HEK293 (cell line): ENCODE results near the gene IRF7.

ENCODE experiments used
- KLF9 ChIP-seq: fragments of 450-650 bp; formaldehyde crosslinking; IDR thresholded peaks from 2 replicates; pipeline ENCODE4 v1.5.1; 2016; ENCODE audit warnings: missing biosample characterization, missing genetic modification characterization, low read depth
- SCRT1 ChIP-seq: fragments of 450-650 bp; formaldehyde crosslinking; IDR thresholded peaks from 2 replicates; pipeline ENCODE4 v1.5.1; 2016; ENCODE audit warnings: missing biosample characterization, missing genetic modification characterization, borderline replicate concordance
- SP2 ChIP-seq: fragments of 450-650 bp; formaldehyde crosslinking; IDR thresholded peaks from 2 replicates; pipeline ENCODE4 v1.5.1; 2016; ENCODE audit warnings: missing biosample characterization, missing genetic modification characterization
- SP3 ChIP-seq: fragments of 450-650 bp; formaldehyde crosslinking; IDR thresholded peaks from 2 replicates; pipeline ENCODE4 v1.5.1; 2016; ENCODE audit warnings: missing biosample characterization, missing genetic modification characterization
- ZNF140 ChIP-seq: fragments of 450-650 bp; formaldehyde crosslinking; IDR thresholded peaks from 2 replicates; pipeline ENCODE4 v1.5.1; 2016; ENCODE audit warnings: missing biosample characterization, missing genetic modification characterization
- ZNF174 ChIP-seq: fragments of 450-650 bp; formaldehyde crosslinking; IDR thresholded peaks from 2 replicates; pipeline ENCODE4 v1.5.0; 2017; ENCODE audit warnings: missing biosample characterization, mild to moderate bottlenecking, missing genetic modification characterization
- TF ChIP-seq, protein P1 (sequence below): fragments of 450-650 bp; formaldehyde crosslinking; IDR thresholded peaks from 2 replicates; pipeline ENCODE4 v1.5.1; 2016; ENCODE audit warnings: missing biosample characterization, missing genetic modification characterization

DNA sequence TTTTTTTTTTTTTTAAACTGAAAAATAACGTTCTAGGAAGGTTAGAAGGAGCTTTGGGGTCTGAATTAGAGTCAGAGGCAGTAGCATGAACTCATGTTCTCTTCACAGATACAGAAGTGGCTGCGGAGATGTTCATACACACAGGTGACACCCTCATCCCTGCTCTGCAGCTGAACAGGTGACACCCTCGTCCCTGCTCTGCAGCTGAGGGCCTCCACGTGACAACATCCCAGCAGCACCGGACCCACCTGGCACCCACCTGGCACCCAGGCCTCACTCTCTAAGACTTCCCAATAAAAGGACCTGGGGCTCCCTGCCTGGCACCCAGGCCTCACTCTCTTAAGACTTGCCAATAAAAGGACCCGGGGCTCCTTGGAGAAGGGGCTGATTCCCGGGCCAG, 41.1 kb upstream of the IRF7 start:
- TF ChIP-seq, protein P1, sequence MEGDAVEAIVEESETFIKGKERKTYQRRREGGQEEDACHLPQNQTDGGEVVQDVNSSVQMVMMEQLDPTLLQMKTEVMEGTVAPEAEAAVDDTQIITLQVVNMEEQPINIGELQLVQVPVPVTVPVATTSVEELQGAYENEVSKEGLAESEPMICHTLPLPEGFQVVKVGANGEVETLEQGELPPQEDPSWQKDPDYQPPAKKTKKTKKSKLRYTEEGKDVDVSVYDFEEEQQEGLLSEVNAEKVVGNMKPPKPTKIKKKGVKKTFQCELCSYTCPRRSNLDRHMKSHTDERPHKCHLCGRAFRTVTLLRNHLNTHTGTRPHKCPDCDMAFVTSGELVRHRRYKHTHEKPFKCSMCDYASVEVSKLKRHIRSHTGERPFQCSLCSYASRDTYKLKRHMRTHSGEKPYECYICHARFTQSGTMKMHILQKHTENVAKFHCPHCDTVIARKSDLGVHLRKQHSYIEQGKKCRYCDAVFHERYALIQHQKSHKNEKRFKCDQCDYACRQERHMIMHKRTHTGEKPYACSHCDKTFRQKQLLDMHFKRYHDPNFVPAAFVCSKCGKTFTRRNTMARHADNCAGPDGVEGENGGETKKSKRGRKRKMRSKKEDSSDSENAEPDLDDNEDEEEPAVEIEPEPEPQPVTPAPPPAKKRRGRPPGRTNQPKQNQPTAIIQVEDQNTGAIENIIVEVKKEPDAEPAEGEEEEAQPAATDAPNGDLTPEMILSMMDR (tag by site-specific recombination): no peak
- TF ChIP-seq SP3 (tag by site-specific recombination): no peak
- no peak for TF ChIP-seq ZNF140 (tag by site-specific recombination)
- no peak for TF ChIP-seq KLF9
- no peak for TF ChIP-seq SCRT1 (tag by site-specific recombination)
- no peak for TF ChIP-seq SP2 (tag by site-specific recombination)
- no peak for TF ChIP-seq ZNF174 (tag by site-specific recombination)
